ENCODE measurements around the gene CDH4.

CDH4 gene

DNA sequence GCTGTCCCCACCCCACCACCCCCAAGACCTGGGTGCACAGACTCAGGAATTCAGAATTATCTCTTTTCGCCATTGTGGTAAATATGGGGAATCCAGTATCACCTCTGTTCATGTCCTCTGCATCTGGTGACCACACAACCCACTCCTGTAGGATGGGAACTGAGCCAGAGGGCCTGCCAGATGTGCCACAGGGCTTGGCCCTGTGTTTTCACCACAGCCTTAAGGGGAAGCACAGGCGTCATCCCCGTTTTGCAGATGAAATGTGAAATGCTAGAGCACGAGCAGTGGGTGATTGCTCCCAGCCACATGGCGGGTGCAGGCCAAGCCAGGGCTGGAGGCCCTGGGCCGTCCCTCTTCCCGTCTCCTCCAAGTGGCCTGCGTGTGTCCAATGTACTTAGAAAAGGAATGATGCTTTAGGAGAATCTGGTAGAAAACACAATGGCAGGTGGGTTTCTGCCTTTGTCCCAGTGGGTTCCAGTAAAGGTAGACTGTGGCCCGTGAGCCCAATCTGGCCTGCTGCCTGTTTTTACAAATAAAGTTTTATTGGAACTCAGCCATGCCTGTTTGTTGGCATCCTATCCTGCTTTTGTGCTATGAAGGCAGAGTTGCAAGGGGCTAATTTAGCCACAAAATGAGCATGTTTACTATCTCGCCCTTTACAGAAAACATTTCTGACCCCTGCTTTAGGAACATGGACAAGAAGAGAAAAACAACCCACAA lies 309.2 kb downstream of the CDH4 start:
- H3K36me3 Mint-ChIP-seq (ENCODE audit: insufficient read depth), result no peaks in the 10 kb centered on the region
- H3K27me3 Mint-ChIP-seq, result no peaks in the 10 kb centered on the region
- H3K9me3 Mint-ChIP-seq, result no peaks in the 10 kb centered on the region
- no peak overlapping the region for H3K27ac Mint-ChIP-seq (ENCODE audit: low read depth)
- no peak for ATAC-seq (replicated peaks; ENCODE audit: extremely low read depth, poor library complexity, severe bottlenecking)
- H3K4me3 Mint-ChIP-seq, result no peak overlapping the region
- DNase-seq (ENCODE audit: low spot score in 2 of 2), result no peak
- no peaks in the 10 kb centered on the region for H3K4me1 Mint-ChIP-seq

DNA sequence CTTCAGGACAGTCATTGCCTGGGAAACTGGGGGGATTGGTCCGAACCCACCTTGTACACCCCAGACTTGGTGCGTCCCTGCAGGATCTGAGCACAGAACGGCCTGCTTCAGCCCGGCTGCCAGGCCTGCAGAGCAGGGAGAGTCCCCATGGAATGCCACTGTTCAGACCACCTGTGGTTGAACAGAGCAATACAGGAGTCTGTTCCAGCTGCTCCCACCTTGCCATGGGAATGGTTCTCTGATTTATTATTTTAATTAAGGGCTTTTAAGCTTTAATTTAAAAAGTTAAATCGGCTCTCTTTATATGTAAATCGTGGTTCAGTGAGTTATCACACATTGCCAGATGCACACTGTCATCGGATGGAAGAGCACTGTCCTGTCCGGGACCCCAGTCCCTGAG lies 310.4 kb downstream of the CDH4 start:
- Mint-ChIP-seq H3K27ac (ENCODE audit: low read depth) (no peak overlapping the region), H3K9me3 (no peaks in the 10 kb centered on the region), H3K4me3 (no peak overlapping the region), H3K4me1 (no peaks in the 10 kb centered on the region), H3K36me3 (ENCODE audit: insufficient read depth) (no peaks in the 10 kb centered on the region), H3K27me3 (no peaks in the 10 kb centered on the region)
- DNase-seq (ENCODE audit: low spot score in 2 of 2), result no peak
- no peak for ATAC-seq (replicated peaks; ENCODE audit: extremely low read depth, poor library complexity, severe bottlenecking)

DNA sequence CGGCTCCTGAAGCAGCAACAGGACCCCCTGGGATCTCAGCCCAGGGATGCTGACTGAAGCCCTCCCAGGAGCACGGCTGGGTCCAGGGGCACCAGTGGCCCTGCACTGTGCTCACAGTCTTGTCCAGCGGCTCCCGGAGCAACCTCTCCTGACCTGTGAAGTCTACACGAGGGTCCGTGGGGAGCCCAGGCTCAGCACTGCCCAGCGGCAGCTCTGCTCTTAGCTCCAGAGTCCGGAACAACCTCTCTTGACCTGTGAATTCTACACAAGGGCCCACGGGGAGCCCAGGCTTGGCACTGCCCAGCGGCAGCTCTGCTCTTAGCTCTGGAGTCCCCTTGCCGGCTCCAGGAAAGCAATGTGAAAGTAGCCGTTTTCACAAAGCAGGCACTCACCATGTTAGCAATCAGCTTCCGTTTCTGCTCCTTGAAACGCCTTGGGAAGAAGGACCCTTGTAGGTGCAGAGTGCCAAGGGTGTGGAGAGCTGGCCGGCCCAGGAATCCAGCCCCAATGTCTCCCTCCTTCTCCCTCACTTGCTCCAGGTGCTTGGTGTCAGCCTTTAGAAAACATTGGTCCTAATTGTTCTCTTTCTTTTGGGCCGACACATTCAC lies 310.9 kb downstream of the CDH4 start:
- Mint-ChIP-seq H3K9me3 (no peaks in the 10 kb centered on the region), H3K27me3 (no peaks in the 10 kb centered on the region), H3K4me3 (no peak overlapping the region), H3K36me3 (ENCODE audit: insufficient read depth) (no peaks in the 10 kb centered on the region), H3K27ac (ENCODE audit: low read depth) (no peak overlapping the region), H3K4me1 (no peaks in the 10 kb centered on the region)
- DNase-seq (ENCODE audit: low spot score in 2 of 2) (no peak), ATAC-seq (replicated peaks; ENCODE audit: extremely low read depth, poor library complexity, severe bottlenecking) (no peak)

DNA sequence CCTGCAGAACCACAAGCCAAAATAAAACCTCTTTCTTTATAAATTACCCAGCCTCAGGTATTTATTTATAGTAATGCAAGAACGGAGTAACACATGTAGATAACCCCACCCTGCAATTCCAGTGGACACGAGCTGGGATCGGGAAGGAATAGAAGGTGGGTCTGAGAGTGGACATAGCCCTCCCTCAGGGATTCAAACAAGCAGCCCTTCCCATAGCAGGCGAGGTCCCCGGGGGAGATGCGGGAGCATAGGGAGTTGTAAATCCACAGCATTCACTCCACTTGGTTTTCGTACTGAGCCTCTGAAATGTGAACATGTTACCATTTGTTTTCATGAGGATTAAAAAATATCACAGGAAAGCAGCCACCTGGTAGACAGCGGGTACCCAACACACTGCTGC lies 312.6 kb downstream of the CDH4 start:
- H3K4me3 Mint-ChIP-seq, result no peak overlapping the region
- no peaks in the 10 kb centered on the region for H3K27me3 Mint-ChIP-seq
- DNase-seq (ENCODE audit: low spot score in 2 of 2) (no peak), ATAC-seq (replicated peaks; ENCODE audit: extremely low read depth, poor library complexity, severe bottlenecking) (no peak)
- no peak overlapping the region for H3K27ac Mint-ChIP-seq (ENCODE audit: low read depth)
- no peaks in the 10 kb centered on the region for H3K4me1 Mint-ChIP-seq
- H3K9me3 Mint-ChIP-seq, result no peaks in the 10 kb centered on the region
- no peaks in the 10 kb centered on the region for H3K36me3 Mint-ChIP-seq (ENCODE audit: insufficient read depth)

- H3K4me1 Mint-ChIP-seq, result no peaks in the 10 kb centered on the region
- DNase-seq (ENCODE audit: low spot score in 2 of 2), result no peak
- no peak overlapping the region for H3K4me3 Mint-ChIP-seq
- H3K9me3 Mint-ChIP-seq, result no peaks in the 10 kb centered on the region
- no peaks in the 10 kb centered on the region for H3K27me3 Mint-ChIP-seq
- no peak overlapping the region for H3K27ac Mint-ChIP-seq (ENCODE audit: low read depth)
- H3K36me3 Mint-ChIP-seq (ENCODE audit: insufficient read depth), result no peaks in the 10 kb centered on the region
- no peak for ATAC-seq (replicated peaks; ENCODE audit: extremely low read depth, poor library complexity, severe bottlenecking)
These were observed 313.7 kb downstream of the CDH4 start for GRCh38 chr20:61565791-61566190.

DNA sequence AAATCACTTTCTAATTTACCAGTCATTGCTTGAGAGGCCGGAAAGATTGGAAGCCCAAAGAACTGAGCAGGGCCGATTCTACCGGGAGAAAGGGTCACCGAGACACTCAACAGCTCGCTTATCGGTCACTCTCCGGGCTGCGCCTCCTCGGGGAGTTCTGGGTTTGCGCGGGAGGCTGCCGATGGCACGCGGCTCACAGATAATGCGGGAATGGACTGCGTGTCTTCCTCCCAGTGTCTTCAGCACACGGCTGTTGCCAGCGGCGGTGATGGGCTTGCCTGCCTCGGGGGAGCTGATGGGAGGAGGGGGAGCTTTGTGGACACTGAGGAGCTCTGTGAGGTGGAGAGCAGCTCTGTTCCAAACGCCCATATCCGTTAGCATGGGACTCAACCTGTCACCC lies 314.6 kb downstream of the CDH4 start:
- Mint-ChIP-seq H3K36me3 (ENCODE audit: insufficient read depth) (no peaks in the 10 kb centered on the region), H3K9me3 (no peaks in the 10 kb centered on the region), H3K27ac (ENCODE audit: low read depth) (no peak overlapping the region), H3K4me1 (no peaks in the 10 kb centered on the region), H3K4me3 (no peak overlapping the region), H3K27me3 (no peaks in the 10 kb centered on the region)
- ATAC-seq (replicated peaks; ENCODE audit: extremely low read depth, poor library complexity, severe bottlenecking), result no peak
- no peak for DNase-seq (ENCODE audit: low spot score in 2 of 2)

GRCh38 chr20:61567204-61567603 lies 315.1 kb downstream of the CDH4 start:
- Mint-ChIP-seq H3K4me1 (no peaks in the 10 kb centered on the region), H3K27me3 (no peaks in the 10 kb centered on the region), H3K36me3 (ENCODE audit: insufficient read depth) (no peaks in the 10 kb centered on the region), H3K9me3 (no peaks in the 10 kb centered on the region), H3K4me3 (no peak overlapping the region), H3K27ac (ENCODE audit: low read depth) (no peak overlapping the region)
- DNase-seq (ENCODE audit: low spot score in 2 of 2) (no peak), ATAC-seq (replicated peaks; ENCODE audit: extremely low read depth, poor library complexity, severe bottlenecking) (no peak)

DNA sequence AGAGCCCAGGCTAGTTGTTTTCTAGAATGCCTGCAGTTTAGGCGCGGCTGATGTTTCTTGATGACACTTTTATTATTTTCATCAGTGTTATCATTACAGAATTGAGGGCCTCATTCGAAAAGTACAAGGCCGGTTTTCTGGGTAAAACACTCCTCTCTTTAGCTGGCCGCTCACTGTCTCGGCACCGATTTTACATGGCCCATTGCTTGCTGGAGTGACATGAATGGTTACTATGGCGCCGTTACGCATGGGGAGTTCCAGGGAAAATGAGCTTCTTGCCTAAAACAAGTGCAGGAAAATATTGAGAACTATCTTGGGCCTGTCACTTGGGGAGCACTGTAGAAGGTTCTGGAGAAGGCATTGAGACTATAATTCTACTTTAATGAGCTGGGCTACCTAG lies 317.8 kb downstream of the CDH4 start:
- Mint-ChIP-seq H3K27ac (ENCODE audit: low read depth) (no peak overlapping the region), H3K4me3 (no peak overlapping the region), H3K4me1 (no peaks in the 10 kb centered on the region)

GRCh38 chr20:61570646-61571195 lies 318.7 kb downstream of the CDH4 start:
- no peaks in the 10 kb centered on the region for H3K4me1 Mint-ChIP-seq
- no peak for DNase-seq (ENCODE audit: low spot score in 2 of 2)
- H3K36me3 Mint-ChIP-seq (ENCODE audit: insufficient read depth), result no peaks in the 10 kb centered on the region
- H3K27ac Mint-ChIP-seq (ENCODE audit: low read depth), result no peak overlapping the region
- H3K4me3 Mint-ChIP-seq, result no peak overlapping the region
- ATAC-seq (replicated peaks; ENCODE audit: extremely low read depth, poor library complexity, severe bottlenecking), result no peak
- no peaks in the 10 kb centered on the region for H3K9me3 Mint-ChIP-seq
- H3K27me3 Mint-ChIP-seq, result no peaks in the 10 kb centered on the region

More for the DNA sequence above, 317.8 kb downstream of the CDH4 start:
- DNase-seq (ENCODE audit: low spot score in 2 of 2), result no peak
- H3K9me3 Mint-ChIP-seq, result no peaks in the 10 kb centered on the region
- H3K36me3 Mint-ChIP-seq (ENCODE audit: insufficient read depth), result no peaks in the 10 kb centered on the region
- ATAC-seq (replicated peaks; ENCODE audit: extremely low read depth, poor library complexity, severe bottlenecking), result no peak
- H3K27me3 Mint-ChIP-seq, result no peaks in the 10 kb centered on the region

DNA sequence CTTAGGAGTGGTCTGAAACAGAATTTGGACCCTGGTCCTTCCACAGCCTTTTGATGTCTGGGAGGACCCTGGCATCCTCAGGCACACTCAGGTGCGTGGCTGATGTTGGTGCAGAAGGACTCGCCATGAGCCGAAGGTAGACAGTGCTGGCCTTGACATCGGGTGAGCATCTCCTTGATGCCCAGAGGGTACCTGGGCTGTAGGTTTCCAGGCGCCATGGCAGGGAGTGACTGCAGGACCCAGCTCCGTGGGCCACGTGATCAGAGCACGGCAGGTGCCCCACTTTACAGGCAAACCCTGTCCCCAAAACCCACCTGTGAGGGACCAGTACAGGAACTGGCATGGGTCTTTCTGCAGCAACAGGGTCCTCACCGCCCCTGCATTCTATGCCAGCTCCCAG lies 319.2 kb downstream of the CDH4 start:
- Mint-ChIP-seq H3K27ac (ENCODE audit: low read depth) (no peak overlapping the region), H3K9me3 (no peaks in the 10 kb centered on the region), H3K4me3 (no peak overlapping the region), H3K4me1 (no peaks in the 10 kb centered on the region), H3K36me3 (ENCODE audit: insufficient read depth) (no peaks in the 10 kb centered on the region), H3K27me3 (no peaks in the 10 kb centered on the region)
- DNase-seq (ENCODE audit: low spot score in 2 of 2) (no peak), ATAC-seq (replicated peaks; ENCODE audit: extremely low read depth, poor library complexity, severe bottlenecking) (no peak)

- Mint-ChIP-seq H3K9me3 (no peaks in the 10 kb centered on the region), H3K4me1 (no peaks in the 10 kb centered on the region), H3K27ac (ENCODE audit: low read depth) (no peak overlapping the region), H3K4me3 (no peak overlapping the region), H3K36me3 (ENCODE audit: insufficient read depth) (no peaks in the 10 kb centered on the region), H3K27me3 (no peaks in the 10 kb centered on the region)
- ATAC-seq (replicated peaks; ENCODE audit: extremely low read depth, poor library complexity, severe bottlenecking) (no peak), DNase-seq (ENCODE audit: low spot score in 2 of 2) (no peak)
These were observed 320.1 kb downstream of the CDH4 start for GRCh38 chr20:61571916-61572711.

GRCh38 chr20:61572789-61573188 lies 320.7 kb downstream of the CDH4 start:
- H3K27ac Mint-ChIP-seq (ENCODE audit: low read depth), result no peak overlapping the region
- no peaks in the 10 kb centered on the region for H3K36me3 Mint-ChIP-seq (ENCODE audit: insufficient read depth)
- H3K4me3 Mint-ChIP-seq, result no peak overlapping the region
- no peaks in the 10 kb centered on the region for H3K4me1 Mint-ChIP-seq
- DNase-seq (ENCODE audit: low spot score in 2 of 2), result no peak
- no peak for ATAC-seq (replicated peaks; ENCODE audit: extremely low read depth, poor library complexity, severe bottlenecking)
- H3K27me3 Mint-ChIP-seq, result no peaks in the 10 kb centered on the region
- no peaks in the 10 kb centered on the region for H3K9me3 Mint-ChIP-seq

Data from central memory CD8-positive, alpha-beta T cell (primary cell).